Activated CD4-positive, alpha-beta T cell treated with anti-CD3 and anti-CD28 coated beads, Interleukin-2, amount 10 ng/mL, durations not matched to agents 24 days and 14 days (primary cell): ENCODE data around the gene RYK. TPM values are rescaled to one million over a fixed set of nuclear protein-coding genes. Genes with fewer than 3 reads are reported as not detected.
"Not testable (repeated sequence)": the region's sequence is repeated elsewhere in the genome, so short reads cannot be mapped to it uniquely, and the experiment has no call there.

Source experiments
- DNase-seq: peaks from one replicate; pipeline ENCODE4 v3.0.0; 2022
- H3K27ac Mint-ChIP-seq: one replicate; pipeline ENCODE4 v1.8.0; 2022; ENCODE audit warnings: mild to moderate bottlenecking, mixed read lengths
- H3K27me3 Mint-ChIP-seq: one replicate; pipeline ENCODE4 v1.8.0; 2022; ENCODE audit warnings: mixed read lengths
- H3K36me3 Mint-ChIP-seq: one replicate; pipeline ENCODE4 v1.8.0; 2022; ENCODE audit warnings: low read depth, mild to moderate bottlenecking, mixed read lengths
- H3K4me1 Mint-ChIP-seq: one replicate; pipeline ENCODE4 v1.8.0; 2021; ENCODE audit warnings: mixed read lengths
- H3K4me3 Mint-ChIP-seq: one replicate; pipeline ENCODE4 v1.8.0; 2022; ENCODE audit warnings: mild to moderate bottlenecking, moderate library complexity, mixed read lengths
- H3K9me3 Mint-ChIP-seq: one replicate; pipeline ENCODE4 v1.8.0; 2021; ENCODE audit warnings: mixed read lengths
- intact Hi-C: fragments of 100-400 bp; cut with micrococcal nuclease; formaldehyde crosslinking; loops from one replicate; pipeline ENCODE4 v1.15.1; 2023
- total RNA-seq: library from RNA; stranded (reverse); gene quantifications from 2 replicates; pipeline ENCODE4 v1.2.3, GENCODE V29; 2022

The RYK gene
- total RNA-seq, 1 donor from 2014 or later = 17.2 TPM

- Mint-ChIP-seq H3K36me3 (no peaks in the 10 kb centered on the region), H3K9me3 (peaks cover 9% of the 10 kb centered on the region), H3K27me3 (peaks cover 70% of the 10 kb centered on the region), H3K4me1 (no peaks in the 10 kb centered on the region), H3K27ac (no peak overlapping the region), H3K4me3 (no peak overlapping the region)
- intact Hi-C loops = no loop called here
- no peak for DNase-seq
These were observed 26.5 kb upstream of the RYK start for GRCh38 chr3:134277066-134277660.

GRCh38 chr3:134276086-134276485 lies 25.4 kb upstream of the RYK start:
- intact Hi-C loops = no loop called here
- peaks cover 73% of the 10 kb centered on the region for H3K27me3 Mint-ChIP-seq

GRCh38 chr3:134275110-134275509 lies 24.5 kb upstream of the RYK start:
- H3K4me3 Mint-ChIP-seq, H3K9me3 Mint-ChIP-seq, H3K27ac Mint-ChIP-seq, intact Hi-C loops, H3K4me1 Mint-ChIP-seq, H3K36me3 Mint-ChIP-seq, DNase-seq: not testable (repeated sequence)
- H3K27me3 Mint-ChIP-seq = peaks cover 70% of the 10 kb centered on the region

More at GRCh38 chr3:134276086-134276485, 25.4 kb upstream of the RYK start:
- Mint-ChIP-seq H3K4me3 (no peak overlapping the region), H3K27ac (no peak overlapping the region), H3K4me1 (no peaks in the 10 kb centered on the region), H3K9me3 (peaks cover 5% of the 10 kb centered on the region), H3K36me3 (no peaks in the 10 kb centered on the region)
- DNase-seq = no peak

GRCh38 chr3:134274571-134274970 lies 23.9 kb upstream of the RYK start:
- peaks cover 5% of the 10 kb centered on the region for H3K9me3 Mint-ChIP-seq
- H3K27ac Mint-ChIP-seq = no peak overlapping the region
- intact Hi-C loops = no loop called here
- H3K4me1 Mint-ChIP-seq = no peaks in the 10 kb centered on the region
- no peak overlapping the region for H3K4me3 Mint-ChIP-seq
- peaks cover 66% of the 10 kb centered on the region for H3K27me3 Mint-ChIP-seq
- no peaks in the 10 kb centered on the region for H3K36me3 Mint-ChIP-seq
- no peak for DNase-seq

GRCh38 chr3:134267996-134268395 lies 17.3 kb upstream of the RYK start:
- Mint-ChIP-seq H3K36me3 (no peaks in the 10 kb centered on the region), H3K27me3 (peaks cover 61% of the 10 kb centered on the region)

GRCh38 chr3:134260987-134261386 lies 10.3 kb upstream of the RYK start:
- peaks cover 61% of the 10 kb centered on the region for H3K27me3 Mint-ChIP-seq
- no peaks in the 10 kb centered on the region for H3K4me1 Mint-ChIP-seq

More at GRCh38 chr3:134267996-134268395, 17.3 kb upstream of the RYK start:
- Mint-ChIP-seq H3K4me1 (no peaks in the 10 kb centered on the region), H3K9me3 (no peaks in the 10 kb centered on the region), H3K4me3 (no peak overlapping the region), H3K27ac (no peak overlapping the region)
- intact Hi-C loops = no loop called here
- no peak for DNase-seq

GRCh38 chr3:134258761-134259347 lies 8.2 kb upstream of the RYK start:
- H3K9me3 Mint-ChIP-seq = no peaks in the 10 kb centered on the region
- no peaks in the 10 kb centered on the region for H3K36me3 Mint-ChIP-seq
- peaks cover 61% of the 10 kb centered on the region for H3K27me3 Mint-ChIP-seq
- peaks cover 7% of the 10 kb centered on the region for H3K4me1 Mint-ChIP-seq
- H3K4me3 Mint-ChIP-seq = no peak overlapping the region
- no peak overlapping the region for H3K27ac Mint-ChIP-seq
- peak; percentile 10 for DNase-seq
- intact Hi-C loops = loop anchor here (10.0 kb wide), 1 partner anchor 594 kb away; the partner anchor contains the start of gene TOPBP1

More at GRCh38 chr3:134260987-134261386, 10.3 kb upstream of the RYK start:
- no peaks in the 10 kb centered on the region for H3K9me3 Mint-ChIP-seq
- intact Hi-C loops = no loop called here
- no peak overlapping the region for H3K27ac Mint-ChIP-seq
- DNase-seq = no peak
- H3K4me3 Mint-ChIP-seq = no peak overlapping the region
- H3K36me3 Mint-ChIP-seq = no peaks in the 10 kb centered on the region

- H3K27ac Mint-ChIP-seq = no peak overlapping the region
- DNase-seq = no peak
- peaks cover 19% of the 10 kb centered on the region for H3K4me1 Mint-ChIP-seq
- H3K27me3 Mint-ChIP-seq = peaks cover 56% of the 10 kb centered on the region
- peaks cover 1% of the 10 kb centered on the region for H3K36me3 Mint-ChIP-seq
- H3K9me3 Mint-ChIP-seq = peaks cover 3% of the 10 kb centered on the region
- no peak overlapping the region for H3K4me3 Mint-ChIP-seq
- intact Hi-C loops = loop anchor here (1.0 to 10.0 kb wide), 2 partner anchors 39 to 591 kb away; partner anchors contain the start of gene TOPBP1
These were observed 4.7 kb upstream of the RYK start for GRCh38 chr3:134255404-134255803.

- H3K36me3 Mint-ChIP-seq = peaks cover 5% of the 10 kb centered on the region
- H3K9me3 Mint-ChIP-seq = peaks cover 3% of the 10 kb centered on the region
- no peak for DNase-seq
- peaks cover 29% of the 10 kb centered on the region for H3K4me1 Mint-ChIP-seq
- peak overlapping the region; percentile 18 for H3K27ac Mint-ChIP-seq
- H3K4me3 Mint-ChIP-seq = peak overlapping the region; percentile 17
- intact Hi-C loops = loop anchor here (5.0 to 10.0 kb wide), 2 partner anchors 446 to 589 kb away; partner anchors contain the start of genes SRPRB and TOPBP1
- H3K27me3 Mint-ChIP-seq = peaks cover 53% of the 10 kb centered on the region
These were observed 3.0 kb upstream of the RYK start for GRCh38 chr3:134253475-134254226.

GRCh38 chr3:134252766-134253165 lies 2.1 kb upstream of the RYK start:
- H3K27ac Mint-ChIP-seq = no peak overlapping the region
- peaks cover 56% of the 10 kb centered on the region for H3K27me3 Mint-ChIP-seq
- peaks cover 6% of the 10 kb centered on the region for H3K36me3 Mint-ChIP-seq
- peaks cover 29% of the 10 kb centered on the region for H3K4me1 Mint-ChIP-seq
- no peak for DNase-seq
- intact Hi-C loops = loop anchor here (5.0 to 10.0 kb wide), 2 partner anchors 445 to 588 kb away; partner anchors contain the start of genes SRPRB and TOPBP1
- no peak overlapping the region for H3K4me3 Mint-ChIP-seq
- H3K9me3 Mint-ChIP-seq = peaks cover 3% of the 10 kb centered on the region

GRCh38 chr3:134251731-134252391 lies 1.2 kb upstream of the RYK start:
- H3K4me3 Mint-ChIP-seq = peak overlapping the region; percentile 76
- no peak overlapping the region for H3K27ac Mint-ChIP-seq
- peaks cover 3% of the 10 kb centered on the region for H3K9me3 Mint-ChIP-seq
- peaks cover 6% of the 10 kb centered on the region for H3K36me3 Mint-ChIP-seq
- peaks cover 29% of the 10 kb centered on the region for H3K4me1 Mint-ChIP-seq
- DNase-seq = no peak
- intact Hi-C loops = loop anchor here (5.0 to 10.0 kb wide), 2 partner anchors 445 to 587 kb away; partner anchors contain the start of genes SRPRB and TOPBP1
- peaks cover 58% of the 10 kb centered on the region for H3K27me3 Mint-ChIP-seq

- intact Hi-C loops = loop anchor here (1.0 to 10.0 kb wide), 5 partner anchors 11 to 585 kb away; partner anchors contain the start of genes CEP63, SRPRB and TOPBP1
- H3K27me3 Mint-ChIP-seq = peaks cover 50% of the 10 kb centered on the region
- peaks cover 29% of the 10 kb centered on the region for H3K4me1 Mint-ChIP-seq
- H3K9me3 Mint-ChIP-seq = peaks cover 3% of the 10 kb centered on the region
- peak overlapping the region; percentile 90 for H3K4me3 Mint-ChIP-seq
- DNase-seq = peak; percentile 81
- peak overlapping the region; percentile 93 for H3K27ac Mint-ChIP-seq
- H3K36me3 Mint-ChIP-seq = peaks cover 8% of the 10 kb centered on the region
These were observed 533 bp downstream of the RYK start for GRCh38 chr3:134249935-134250716.
